Measurements from ENCODE around the gene OR52B6. TPM values are rescaled to one million over a fixed set of nuclear protein-coding genes. Genes with fewer than 3 reads are reported as not detected.

Gene OR52B6
- total RNA-seq, 1 experiment from 2014 or later, result not detected

- Mint-ChIP-seq H3K27ac (ENCODE audit: unreplicated experiment) (peak overlapping the region; percentile 81), H3K4me3 (ENCODE audit: low read depth, unreplicated experiment) (peak overlapping the region; percentile 83), H3K9me3 (ENCODE audit: low read depth, unreplicated experiment) (no peaks in the 10 kb centered on the region), H3K27me3 (ENCODE audit: unreplicated experiment) (no peaks in the 10 kb centered on the region), H3K36me3 (ENCODE audit: insufficient read depth, unreplicated experiment) (peaks cover 18% of the 10 kb centered on the region), H3K4me1 (ENCODE audit: low read depth, unreplicated experiment) (peaks cover 34% of the 10 kb centered on the region)
- DNase-seq, result no peak
- CTCF ChIA-PET, result no interaction called here
- no TSS peak for BruUV-seq (replicated peaks)
- TF ChIP-seq, protein P1, sequence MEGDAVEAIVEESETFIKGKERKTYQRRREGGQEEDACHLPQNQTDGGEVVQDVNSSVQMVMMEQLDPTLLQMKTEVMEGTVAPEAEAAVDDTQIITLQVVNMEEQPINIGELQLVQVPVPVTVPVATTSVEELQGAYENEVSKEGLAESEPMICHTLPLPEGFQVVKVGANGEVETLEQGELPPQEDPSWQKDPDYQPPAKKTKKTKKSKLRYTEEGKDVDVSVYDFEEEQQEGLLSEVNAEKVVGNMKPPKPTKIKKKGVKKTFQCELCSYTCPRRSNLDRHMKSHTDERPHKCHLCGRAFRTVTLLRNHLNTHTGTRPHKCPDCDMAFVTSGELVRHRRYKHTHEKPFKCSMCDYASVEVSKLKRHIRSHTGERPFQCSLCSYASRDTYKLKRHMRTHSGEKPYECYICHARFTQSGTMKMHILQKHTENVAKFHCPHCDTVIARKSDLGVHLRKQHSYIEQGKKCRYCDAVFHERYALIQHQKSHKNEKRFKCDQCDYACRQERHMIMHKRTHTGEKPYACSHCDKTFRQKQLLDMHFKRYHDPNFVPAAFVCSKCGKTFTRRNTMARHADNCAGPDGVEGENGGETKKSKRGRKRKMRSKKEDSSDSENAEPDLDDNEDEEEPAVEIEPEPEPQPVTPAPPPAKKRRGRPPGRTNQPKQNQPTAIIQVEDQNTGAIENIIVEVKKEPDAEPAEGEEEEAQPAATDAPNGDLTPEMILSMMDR (IDR thresholded peaks at IDR 0.05; ENCODE audit: unreplicated experiment), result no peak
- intact Hi-C loops (cut with micrococcal nuclease; ENCODE audit: unreplicated experiment), result no loop called here
Measured at GRCh38 chr11:5626196-5626595, 45.5 kb downstream of the OR52B6 start.

- no peaks in the 10 kb centered on the region for H3K9me3 Mint-ChIP-seq (ENCODE audit: low read depth, unreplicated experiment)
- DNase-seq, result no peak
- TF ChIP-seq, protein P1 (IDR thresholded peaks at IDR 0.05; ENCODE audit: unreplicated experiment), result no peak
- peaks cover 5% of the 10 kb centered on the region for H3K36me3 Mint-ChIP-seq (ENCODE audit: insufficient read depth, unreplicated experiment)
- no peaks in the 10 kb centered on the region for H3K27me3 Mint-ChIP-seq (ENCODE audit: unreplicated experiment)
- intact Hi-C loops (cut with micrococcal nuclease; ENCODE audit: unreplicated experiment), result no loop called here
- BruUV-seq (replicated peaks), result no TSS peak
- CTCF ChIA-PET, result no interaction called here
- H3K4me3 Mint-ChIP-seq (ENCODE audit: low read depth, unreplicated experiment), result no peak overlapping the region
- H3K4me1 Mint-ChIP-seq (ENCODE audit: low read depth, unreplicated experiment), result peaks cover 2% of the 10 kb centered on the region
- H3K27ac Mint-ChIP-seq (ENCODE audit: unreplicated experiment), result no peak overlapping the region
Measured at GRCh38 chr11:5631417-5631816, 50.7 kb downstream of the OR52B6 start.

Other genes starting within 250 kb of the OR52B6 start
- not detected in 2 replicates for gene OR51B5, start 237.4 kb upstream of the OR52B6 start, total RNA-seq (2022)
- not detected in 2 replicates for gene OR51B6, start 229.4 kb upstream of the OR52B6 start, total RNA-seq (2022)
- gene OR51M1, start 197.1 kb upstream of the OR52B6 start, total RNA-seq (2022), result not detected in 2 replicates
- gene OR51Q1, start 158.8 kb upstream of the OR52B6 start, total RNA-seq (2022), result not detected in 2 replicates
- not detected in 2 replicates for gene OR51I1, start 139.4 kb upstream of the OR52B6 start, total RNA-seq (2022)
- gene OR51I2, start 131.6 kb upstream of the OR52B6 start, total RNA-seq (2022), result not detected in 2 replicates
- not detected in 2 replicates for gene OR52D1, start 92.2 kb upstream of the OR52B6 start, total RNA-seq (2022)
- gene UBQLN3, start 70.9 kb upstream of the OR52B6 start, total RNA-seq (2022), result not detected in 2 replicates
- 0.14 and 0.51 TPM in 2 replicates for gene UBQLNL, start 64.2 kb upstream of the OR52B6 start, total RNA-seq (2022)
- gene OR52H1, start 32.3 kb upstream of the OR52B6 start, total RNA-seq (2022), result not detected in 2 replicates
- gene TRIM6, start 15.8 kb downstream of the OR52B6 start, total RNA-seq (2022), result 0.80 and 2.8 TPM in 2 replicates
- gene TRIM34, start 44.1 kb downstream of the OR52B6 start, total RNA-seq (2022), result 9.9 and 13.1 TPM in 2 replicates
- gene TRIM5, start 104.2 kb downstream of the OR52B6 start, total RNA-seq (2022), result 36.8 and 44.1 TPM in 2 replicates
- gene TRIM22, start 108.9 kb downstream of the OR52B6 start, total RNA-seq (2022), result 11.5 and 37.8 TPM in 2 replicates
- not detected in 2 replicates for gene OR56B1, start 155.6 kb downstream of the OR52B6 start, total RNA-seq (2022)
- gene OR52N4, start 173.4 kb downstream of the OR52B6 start, total RNA-seq (2022), result not detected in 2 replicates
- not detected in 2 replicates for gene OR52N5, start 202.5 kb downstream of the OR52B6 start, total RNA-seq (2022)
- gene OR52N1, start 210.4 kb downstream of the OR52B6 start, total RNA-seq (2022), result not detected in 2 replicates
- gene OR52N2, start 228.0 kb downstream of the OR52B6 start, total RNA-seq (2022), result not detected in 2 replicates

All from Calu3 (cell line).